Fibroblast of peridontal ligament (primary cell): ENCODE results near the gene CWC25.
"Not testable (repeated sequence)": the region's sequence is repeated elsewhere in the genome, so short reads cannot be mapped to it uniquely, and the experiment has no call there.

Source experiments
- DNase-seq: peaks from one replicate; pipeline ENCODE4 v3.0.0-alpha.2; 2010; ENCODE audit errors: extremely low read depth

The CWC25 gene

DNA sequence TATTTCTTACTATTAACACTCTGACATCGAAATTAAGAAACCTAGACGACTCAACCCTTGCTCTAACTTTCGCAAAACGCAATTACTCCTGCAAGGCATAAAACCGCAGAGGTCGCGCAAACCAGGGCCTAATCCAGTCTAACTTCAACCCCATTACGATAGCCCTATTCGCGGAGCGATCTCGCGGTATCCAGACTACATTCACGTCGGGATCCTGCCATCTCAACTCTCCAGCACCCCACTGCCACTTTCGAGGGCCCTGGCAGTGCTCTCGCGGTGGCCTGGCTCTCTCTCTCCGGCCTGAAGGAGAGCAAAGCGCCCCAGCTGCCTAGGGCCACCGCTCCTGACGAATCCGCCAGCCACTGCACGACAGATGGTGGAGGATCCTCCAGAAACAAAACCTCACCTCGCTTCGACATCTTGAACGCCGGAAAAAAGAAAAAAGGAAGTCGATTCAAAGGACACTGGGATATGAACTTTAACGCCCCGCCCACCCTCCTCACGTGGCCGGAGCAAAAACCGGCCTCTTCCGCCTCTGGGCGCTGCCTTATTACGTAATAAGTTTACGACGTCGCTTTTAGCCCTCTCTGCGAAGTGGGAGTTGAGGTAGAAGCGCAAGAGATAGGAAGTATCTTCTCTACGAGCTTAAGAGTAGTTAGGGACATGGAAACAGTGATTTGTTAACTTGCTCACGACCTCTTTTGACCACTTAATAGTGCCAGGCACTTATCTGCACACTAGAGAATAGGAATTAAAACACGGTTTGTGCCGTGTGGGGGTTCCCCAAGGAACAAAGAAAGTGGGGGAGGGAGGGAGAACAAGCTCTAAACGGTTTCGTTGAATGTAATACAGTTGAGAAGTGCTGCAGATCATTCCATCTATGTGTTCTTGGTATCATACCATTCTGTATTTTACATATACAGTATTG is 28.4 kb upstream of the CWC25 start, which contains the start of gene RPL23:
Gene RPL23, minus strand, starts transcription at position 430 of the 928 bp plus-strand sequence. Its CDS starts 11 bp downstream, at position 419.
- peak; percentile 98 for DNase-seq

DNA sequence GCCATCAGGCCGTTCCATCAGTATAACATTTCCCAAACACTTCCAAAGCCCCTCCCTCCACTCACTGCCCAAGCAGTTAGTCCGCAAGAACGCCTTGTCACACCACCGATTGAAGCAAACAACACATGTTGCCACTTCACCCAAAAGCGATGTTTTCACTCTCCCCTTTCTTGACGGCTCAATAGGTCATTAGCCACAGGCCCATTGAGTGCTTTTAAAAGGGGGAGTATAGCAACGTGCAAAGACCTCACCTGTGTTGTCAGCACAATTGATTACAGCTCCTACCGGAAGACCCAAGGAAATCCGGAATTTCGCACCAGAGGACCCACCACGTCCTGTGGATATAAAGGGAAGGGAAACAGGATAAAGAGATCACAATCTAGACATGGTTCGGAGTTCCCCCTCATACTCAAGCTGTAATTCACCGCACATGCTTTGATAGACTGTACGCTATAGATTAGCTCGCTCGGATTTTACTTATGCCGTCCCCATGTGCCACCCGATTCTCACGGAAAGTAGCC is 27.7 kb upstream of the CWC25 start:
- DNase-seq = peak; percentile 14

DNA sequence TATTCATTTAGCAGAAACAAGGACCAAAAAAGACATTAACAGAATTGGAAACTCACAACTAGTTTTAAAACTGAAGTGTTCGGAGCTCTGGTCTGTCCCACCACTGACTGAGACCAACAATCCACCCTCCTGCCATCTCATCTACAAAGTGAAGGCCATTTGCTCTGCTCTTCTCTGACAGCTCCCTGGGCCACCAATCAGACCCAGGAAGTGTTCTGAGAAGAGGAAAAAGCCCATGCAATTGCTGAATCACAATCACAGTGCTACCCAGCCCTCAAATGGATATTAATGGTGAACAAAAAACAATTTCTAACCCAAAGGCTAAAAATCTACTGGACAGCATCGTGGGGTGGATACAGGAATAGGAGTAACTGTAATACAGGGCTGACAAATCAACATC is 26.3 kb upstream of the CWC25 start:
- no peak for DNase-seq

DNA sequence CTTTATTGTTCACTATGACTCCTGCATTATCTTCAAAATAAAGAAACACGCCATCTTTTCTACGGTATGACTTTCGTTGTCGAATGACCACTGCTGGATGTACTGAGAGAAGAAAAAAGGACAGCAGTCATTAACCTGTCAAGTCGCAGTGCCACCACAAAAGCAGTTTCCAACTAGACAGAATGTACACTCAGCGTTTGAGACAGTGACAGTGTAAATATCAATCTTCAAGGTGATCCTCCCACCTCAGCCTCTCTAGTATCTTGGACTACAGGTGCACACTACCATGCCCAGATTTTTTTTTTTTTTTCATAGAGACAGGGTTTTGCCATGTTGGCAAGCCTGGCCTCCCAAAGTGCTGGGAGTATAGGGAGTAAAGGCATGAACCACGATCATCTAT is 25.3 kb upstream of the CWC25 start:
- DNase-seq = no peak

DNA sequence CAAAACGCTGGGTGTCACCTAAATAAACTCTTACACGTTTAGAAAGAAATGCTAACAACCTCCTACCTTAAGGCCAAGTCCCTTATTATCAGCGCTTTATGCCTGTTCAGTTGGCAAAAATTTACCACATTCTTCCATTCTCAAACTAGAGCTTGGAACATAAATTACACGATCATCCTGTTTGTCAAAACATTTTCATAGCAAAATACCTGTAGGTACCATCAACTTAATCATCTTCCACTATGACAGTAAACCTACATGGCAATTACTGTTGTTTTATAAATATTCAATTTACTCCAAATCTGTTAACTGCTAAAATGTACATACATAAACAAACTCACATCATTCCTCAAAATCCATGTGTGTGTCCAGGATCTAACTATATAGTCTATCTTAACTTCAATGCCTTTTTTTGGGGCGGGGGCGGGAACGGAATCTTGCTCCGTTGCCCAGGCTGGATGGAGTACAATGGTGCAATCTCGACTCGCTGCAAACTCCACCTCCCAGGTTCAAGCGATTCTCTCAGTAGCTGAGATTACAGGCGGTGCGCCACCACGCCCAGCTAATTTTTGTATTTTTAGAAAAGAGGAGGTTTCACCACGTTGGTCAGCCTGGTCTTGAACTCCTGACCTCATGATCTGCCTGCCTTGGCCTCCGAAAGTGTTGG is 24.0 kb upstream of the CWC25 start:
- DNase-seq = no peak

DNA sequence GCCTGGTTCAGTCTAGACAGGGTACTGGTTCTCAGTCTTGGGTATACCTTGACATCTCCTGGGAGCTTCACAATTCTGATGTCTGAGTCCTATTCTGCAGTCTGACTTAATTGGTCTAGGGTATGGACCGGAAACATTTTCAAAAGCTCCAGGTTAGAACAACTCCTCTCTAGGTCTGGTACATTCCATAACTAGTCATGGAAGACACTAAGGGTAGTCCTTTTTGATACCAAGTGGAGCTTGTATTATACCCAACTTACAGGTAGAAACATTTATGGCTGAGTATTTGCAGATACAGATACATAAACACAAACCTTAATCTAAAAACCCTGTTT is 23.4 kb upstream of the CWC25 start:
- no peak for DNase-seq

DNA sequence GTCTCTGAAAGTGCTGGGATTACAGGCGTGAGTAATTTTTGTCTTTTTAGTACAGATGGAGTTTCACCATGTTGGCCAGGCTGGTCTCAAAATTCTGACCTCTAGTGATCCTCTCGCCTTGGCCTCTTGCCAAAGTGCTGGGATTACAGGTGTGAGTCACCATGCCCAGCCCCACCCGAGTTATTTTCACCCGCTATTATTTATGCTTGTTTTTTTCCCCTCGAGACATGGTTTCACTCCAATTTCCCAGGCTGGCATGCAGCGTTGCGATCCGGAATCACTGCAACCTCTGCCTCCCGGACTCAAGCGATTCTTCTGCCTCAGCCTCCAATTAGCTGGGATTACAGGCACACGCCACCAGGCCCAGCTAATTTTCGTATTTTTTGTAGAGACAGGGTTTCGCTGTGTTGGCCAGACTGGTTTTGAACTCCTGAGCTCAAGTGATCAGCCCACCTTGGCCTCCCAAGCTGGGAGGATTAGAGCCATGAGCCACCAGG is 19.2 kb upstream of the CWC25 start:
- DNase-seq = no peak

DNA sequence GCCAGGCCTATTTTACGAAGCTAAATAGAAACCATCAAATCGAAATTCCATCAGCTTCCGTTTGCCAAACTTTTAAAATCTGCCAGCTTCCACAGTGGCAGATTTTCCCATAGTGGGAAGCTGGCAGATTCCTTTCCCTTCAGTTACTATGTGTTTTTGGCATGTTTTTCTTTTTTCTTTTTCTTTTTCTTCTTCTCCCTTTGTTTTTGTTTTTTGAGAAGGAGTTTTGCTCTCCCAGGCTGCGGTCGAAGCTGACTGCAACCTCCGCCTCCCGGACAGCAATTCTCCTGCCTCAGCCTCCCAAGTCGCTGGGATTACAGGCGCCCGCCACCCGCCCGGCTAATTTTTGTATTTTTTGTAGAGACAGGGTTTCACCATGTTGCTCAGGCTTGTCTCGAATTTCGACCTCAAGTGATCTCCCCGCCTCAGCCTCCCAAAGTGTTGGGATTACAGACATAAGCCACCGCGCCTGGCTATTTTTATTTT is 684 bp upstream of the CWC25 start:
- no peak for DNase-seq

DNA sequence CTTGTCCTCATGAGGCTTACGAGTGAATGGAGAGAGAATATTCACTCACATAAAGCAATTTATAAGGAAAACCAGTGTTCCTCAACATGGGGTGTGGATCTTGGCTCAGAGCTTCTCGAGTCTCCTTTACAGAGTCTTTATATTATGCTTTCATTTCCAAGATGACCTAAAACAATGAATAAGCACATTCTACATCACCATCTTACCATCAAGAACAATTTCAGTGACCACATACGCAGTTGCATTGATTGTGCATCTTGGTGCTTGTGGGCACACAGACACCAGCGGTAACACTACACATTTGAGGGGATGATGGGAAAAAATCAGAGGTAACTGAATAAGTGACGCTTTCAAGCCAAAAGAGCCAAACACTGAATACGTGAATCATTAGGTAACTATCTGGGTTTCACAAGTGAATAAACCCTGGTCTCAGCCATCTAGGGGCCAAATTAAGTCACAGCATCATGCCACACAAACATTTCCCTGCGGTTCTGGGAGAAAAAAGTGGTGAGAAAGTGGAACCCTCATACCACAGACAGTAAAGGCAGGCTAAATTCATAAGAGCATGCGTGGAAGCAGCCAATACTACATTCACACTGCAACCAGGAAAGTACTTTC is 9.4 kb downstream of the CWC25 start:
- peak; percentile 55 for DNase-seq

DNA sequence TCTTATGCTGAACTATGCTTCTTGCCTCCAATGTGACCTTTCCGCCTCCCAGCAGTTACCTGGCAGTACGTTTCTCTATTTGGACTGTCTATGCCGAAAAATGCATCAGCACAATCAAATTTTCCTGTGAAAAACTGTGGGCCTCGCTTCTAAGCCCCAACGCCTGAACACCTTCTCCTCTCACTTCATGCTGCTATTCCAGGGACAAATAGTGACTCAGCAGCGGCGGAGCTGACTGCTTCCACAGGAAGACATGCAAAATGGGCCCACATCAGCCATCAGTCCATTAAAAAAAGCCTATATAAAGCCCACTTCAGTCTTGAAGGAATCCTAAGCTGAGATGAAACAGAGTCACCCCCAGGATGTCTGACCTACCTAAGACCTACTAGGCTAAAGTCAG is 15.3 kb downstream of the CWC25 start:
- DNase-seq = no peak

DNA sequence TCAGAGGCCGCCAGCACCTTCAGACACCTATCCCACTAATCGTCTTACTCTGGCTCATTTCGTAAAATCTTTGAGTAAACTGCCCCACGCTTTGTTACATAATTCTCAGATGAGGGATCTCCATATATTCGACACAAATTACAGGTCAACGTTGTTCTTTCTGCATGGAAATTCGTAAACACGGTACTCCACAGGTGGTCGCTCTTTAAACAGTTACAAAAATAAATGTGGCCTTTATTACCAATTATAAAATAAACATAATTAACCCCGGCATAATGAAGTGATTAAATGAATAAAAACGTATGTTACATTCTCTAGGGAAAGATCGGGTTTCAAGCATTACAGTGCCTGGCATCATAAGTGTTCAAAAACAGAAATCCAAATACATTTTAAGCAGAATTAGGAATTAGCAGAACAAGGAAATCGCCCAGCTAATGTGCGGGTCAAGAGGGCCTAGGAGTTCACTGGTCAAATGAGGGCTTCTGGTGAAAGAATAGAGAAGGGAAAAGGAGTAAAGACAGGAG is 24.8 kb downstream of the CWC25 start:
- DNase-seq = peak; percentile 53

DNA sequence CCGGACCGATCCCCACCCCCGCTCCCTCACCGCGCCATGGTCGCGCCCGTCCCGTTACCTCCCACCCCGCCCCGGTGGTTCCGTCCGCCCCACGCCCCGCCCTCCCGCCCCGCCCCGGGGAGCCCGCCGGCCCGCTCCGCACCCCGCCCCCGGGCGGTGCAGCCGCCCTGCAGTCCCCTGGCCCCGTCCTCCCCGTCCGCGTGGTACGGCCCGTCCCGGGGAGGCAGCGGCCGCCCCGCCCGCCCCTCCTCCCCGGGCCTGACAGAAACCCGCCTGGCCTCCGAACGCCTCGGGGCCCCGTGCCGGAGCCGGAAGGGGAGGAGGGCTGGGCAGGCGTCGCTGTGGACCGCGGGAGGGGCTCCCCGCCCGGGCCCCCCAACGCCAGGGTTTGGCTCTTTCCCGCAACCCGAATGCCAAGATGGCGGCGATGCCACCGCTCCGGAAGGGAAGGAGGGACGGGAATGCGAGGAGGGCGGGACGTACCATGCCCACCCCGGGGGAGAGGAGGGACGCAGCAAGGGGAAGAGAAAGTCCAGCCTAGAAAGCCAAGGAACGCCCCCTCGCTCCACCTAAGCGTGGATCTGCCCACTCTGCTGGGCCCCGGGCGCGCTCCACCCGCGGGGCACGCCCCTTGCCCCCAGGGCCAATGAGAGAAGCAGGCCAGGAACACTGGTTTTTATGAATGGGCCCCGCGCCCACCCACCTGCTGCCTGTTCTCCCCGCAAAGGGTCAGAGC is 25.5 kb downstream of the CWC25 start, which contains the start of gene PIP4K2B:
Gene PIP4K2B, minus strand, starts transcription at position 56 of the 736 bp plus-strand sequence. CDS start 132 bp downstream, outside the sequence.
- peak; percentile 97 for DNase-seq

DNA sequence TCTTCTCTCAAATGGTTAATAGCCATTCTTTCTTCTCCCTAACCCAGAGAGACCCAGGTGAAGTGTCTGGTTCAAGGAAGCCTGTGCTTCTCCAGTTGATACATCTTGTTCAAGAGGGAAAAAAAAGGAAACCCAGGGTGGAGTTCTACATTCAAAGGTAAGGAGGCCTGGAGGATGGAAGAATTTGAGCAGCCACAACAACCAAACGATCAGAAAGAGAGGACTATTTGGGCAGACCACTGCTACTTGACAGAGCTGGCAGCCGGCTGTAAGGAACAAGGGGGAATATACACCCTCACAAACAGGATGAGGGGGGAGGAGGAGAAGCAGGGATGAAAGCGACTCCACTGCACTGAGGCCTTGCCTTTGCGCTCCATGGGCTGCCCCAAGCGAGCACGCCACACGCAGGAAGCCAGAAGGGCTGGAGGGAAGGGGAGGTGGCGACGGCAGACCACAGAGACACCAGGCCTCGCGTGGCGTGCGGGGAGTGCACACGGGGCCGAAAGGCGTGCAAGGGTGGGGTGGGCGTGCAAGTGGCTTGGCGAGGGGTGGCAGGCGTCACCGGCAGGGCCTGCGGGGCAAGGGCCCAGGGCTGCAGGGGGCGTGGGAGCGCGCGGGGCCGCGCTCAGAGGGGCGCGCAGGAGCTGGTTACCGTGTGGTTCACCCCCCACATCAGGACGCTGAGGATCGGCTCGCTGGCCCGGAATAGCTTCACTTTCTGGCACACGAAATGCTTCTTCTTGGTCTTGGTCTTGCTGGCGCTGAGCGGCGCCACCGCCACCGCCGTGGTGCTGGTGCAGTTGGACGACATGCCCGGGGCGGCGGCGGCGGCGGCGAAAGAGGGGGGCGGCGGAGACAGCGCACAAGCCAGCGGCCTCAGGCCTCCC is 26.3 kb downstream of the CWC25 start:
- peak; percentile 32 for DNase-seq

DNA sequence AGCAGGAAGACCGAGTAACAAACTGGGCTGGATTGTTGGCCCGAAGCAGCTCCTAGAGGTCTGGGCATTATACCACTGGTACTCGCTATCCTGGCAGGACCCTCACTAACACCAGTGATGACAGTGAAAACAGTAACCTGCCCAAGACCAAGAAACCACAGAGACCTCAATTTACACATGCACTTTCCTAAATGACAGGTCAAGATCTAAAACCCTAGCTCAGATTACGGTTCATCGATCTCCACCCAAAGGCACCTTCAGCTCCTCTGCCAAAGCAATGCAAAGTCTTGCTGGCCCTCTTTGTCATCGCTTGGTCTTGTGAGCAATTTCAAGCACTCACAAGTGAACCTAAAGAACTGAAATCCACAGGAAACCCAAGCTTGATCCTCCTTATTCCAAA is 27.3 kb downstream of the CWC25 start:
- DNase-seq = peak; percentile 11

DNA sequence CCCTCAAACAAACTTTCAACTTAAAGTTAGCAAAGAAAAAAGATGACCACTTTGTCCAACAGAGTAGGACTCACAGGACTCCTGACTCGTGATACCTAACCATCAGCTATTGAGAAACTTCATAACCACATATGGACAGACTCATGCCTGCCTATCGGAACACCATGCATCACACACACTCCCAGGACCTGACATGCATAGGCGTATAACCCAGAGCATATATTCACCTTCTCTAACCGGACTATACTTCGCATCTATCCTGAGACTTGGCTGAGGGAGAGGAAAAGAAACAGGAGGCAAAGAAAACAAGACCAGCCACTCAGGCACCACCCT is 28.0 kb downstream of the CWC25 start:
- peak; percentile 42 for DNase-seq

DNA sequence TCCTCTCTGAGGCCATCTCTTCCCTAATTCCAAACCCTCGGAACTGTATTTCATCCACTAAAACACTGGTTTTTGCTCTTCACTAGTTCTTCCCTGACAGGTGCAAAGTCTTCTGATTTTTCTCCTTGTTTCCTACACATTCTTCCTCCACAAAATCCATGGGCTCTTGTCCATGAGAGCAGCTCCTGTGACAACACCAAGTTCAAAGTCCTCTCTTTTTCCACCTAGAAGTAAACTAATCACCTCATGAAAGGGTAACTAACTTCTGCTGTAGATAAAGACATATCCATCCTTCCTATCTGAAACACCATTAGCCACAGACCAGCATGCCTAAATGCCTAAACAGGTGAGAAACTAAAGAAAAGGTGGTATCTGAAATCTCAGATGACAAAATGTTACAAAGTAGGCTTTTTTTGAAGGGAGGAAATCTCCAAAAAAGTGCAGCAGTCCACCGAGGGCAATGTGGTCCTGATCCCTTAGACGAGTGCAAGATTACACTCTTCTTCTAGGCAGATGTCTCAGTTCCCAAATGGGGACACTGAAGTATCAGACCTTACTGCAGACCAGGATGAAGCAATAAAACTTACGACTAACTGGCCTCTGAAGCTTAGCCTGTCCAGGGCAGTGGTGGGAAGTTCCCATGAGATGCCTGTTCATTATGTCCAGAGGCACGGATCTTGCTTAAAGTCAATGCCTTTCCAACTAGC is 28.5 kb downstream of the CWC25 start:
- DNase-seq = no peak

DNA sequence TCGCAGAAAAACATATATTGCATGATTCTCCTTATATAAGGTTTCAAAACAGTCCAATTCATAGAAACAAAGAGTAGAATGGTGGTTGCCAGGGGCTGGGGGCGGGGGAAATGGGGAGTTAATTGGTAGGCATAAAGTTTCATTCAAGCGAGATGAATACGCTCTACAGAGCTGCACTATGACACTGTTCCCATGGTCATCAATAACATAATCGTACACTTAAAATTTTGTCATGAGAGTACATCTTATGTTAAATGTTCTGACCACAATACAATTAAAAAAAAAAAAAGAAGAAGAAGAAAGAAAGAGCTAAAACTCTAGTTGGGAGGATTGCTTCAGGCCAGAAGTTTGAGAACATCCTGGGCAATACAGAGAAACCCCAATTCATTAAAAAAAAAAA is 30.9 kb downstream of the CWC25 start:
- no peak for DNase-seq

DNA sequence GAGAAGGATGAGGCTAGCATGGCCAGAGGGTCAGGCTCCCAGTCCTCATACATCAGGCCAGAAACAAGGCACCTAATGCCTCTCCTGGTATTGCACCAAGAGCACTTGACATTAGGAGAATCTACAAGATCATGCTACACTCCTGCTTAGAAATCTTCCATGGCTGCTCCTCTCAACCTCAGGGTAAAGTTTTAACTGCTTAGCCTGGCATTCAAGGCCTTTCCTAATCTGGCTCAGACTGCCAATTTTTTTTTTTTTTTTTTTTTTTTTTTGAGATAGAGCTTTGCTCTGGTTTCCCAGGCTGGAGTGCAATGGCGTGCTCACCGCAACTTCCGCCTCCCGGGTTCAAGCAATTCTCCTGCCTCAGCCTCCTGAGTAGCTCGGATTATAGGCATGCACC is 34.0 kb downstream of the CWC25 start:
- DNase-seq = no peak

DNA sequence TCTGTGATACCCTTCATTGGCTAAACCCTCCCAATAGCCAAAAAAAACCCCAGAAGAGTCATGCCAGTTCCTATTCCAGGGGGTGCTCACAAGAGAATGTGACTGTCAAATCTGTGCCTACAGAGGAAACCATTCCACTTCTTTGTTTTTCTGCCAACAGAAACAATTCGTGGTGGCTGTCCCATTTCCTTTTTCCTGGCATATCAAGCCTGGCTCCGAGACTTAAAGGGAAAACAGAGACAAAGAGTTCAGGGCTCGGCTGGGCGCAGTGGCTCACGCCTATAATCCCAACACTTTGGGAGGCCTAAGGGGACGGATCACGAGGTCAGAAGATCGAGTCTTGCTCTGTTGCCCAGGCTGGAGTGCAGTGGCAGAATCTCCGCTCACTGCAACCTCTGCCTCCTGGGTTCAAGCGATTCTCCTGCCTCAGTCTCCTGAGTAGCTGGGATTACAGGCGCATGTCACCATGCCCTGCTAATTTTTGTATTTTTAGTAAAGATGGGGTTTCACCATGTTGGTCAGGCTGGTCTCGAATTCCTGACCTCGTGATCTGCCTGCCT is 34.9 kb downstream of the CWC25 start:
- DNase-seq = not testable (repeated sequence)
